Measurements from ENCODE around the gene MAST4.
A peak's percentile ranks its signal among the peaks of the same experiment; 100 is the strongest.

DNA sequence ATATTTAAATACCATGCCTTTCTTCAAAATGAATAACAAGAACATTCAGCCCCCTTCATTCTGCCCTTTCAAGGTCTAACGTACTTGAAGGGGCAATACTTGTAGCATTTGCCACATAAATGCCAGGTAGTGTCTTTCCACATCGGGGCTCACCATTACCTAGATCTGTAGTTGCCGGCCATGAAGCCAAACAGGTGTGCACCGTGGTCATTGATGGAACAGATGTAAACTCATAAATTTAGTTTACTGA lies 407.4 kb downstream of the MAST4 start:
- TF ChIP-seq, protein P1, sequence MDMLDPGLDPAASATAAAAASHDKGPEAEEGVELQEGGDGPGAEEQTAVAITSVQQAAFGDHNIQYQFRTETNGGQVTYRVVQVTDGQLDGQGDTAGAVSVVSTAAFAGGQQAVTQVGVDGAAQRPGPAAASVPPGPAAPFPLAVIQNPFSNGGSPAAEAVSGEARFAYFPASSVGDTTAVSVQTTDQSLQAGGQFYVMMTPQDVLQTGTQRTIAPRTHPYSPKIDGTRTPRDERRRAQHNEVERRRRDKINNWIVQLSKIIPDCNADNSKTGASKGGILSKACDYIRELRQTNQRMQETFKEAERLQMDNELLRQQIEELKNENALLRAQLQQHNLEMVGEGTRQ (IDR thresholded peaks at IDR 0.05; ENCODE audit: low read length): no peak
- TF ChIP-seq, protein P2, sequence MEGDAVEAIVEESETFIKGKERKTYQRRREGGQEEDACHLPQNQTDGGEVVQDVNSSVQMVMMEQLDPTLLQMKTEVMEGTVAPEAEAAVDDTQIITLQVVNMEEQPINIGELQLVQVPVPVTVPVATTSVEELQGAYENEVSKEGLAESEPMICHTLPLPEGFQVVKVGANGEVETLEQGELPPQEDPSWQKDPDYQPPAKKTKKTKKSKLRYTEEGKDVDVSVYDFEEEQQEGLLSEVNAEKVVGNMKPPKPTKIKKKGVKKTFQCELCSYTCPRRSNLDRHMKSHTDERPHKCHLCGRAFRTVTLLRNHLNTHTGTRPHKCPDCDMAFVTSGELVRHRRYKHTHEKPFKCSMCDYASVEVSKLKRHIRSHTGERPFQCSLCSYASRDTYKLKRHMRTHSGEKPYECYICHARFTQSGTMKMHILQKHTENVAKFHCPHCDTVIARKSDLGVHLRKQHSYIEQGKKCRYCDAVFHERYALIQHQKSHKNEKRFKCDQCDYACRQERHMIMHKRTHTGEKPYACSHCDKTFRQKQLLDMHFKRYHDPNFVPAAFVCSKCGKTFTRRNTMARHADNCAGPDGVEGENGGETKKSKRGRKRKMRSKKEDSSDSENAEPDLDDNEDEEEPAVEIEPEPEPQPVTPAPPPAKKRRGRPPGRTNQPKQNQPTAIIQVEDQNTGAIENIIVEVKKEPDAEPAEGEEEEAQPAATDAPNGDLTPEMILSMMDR (IDR thresholded peaks at IDR 0.05; ENCODE audit: control extremely low read depth in 1 of 3, insufficient read depth in 1 of 3, low read depth in 1 of 3, low read length in 3 of 3): no peak
- no peak for TF ChIP-seq EZH2 (IDR thresholded peaks at IDR 0.05; ENCODE audit: low read depth, low read length, severe bottlenecking)
- TF ChIP-seq JUN (IDR thresholded peaks at IDR 0.05; ENCODE audit: low read depth, low read length): no peak
- TF ChIP-seq YY1 (IDR thresholded peaks at IDR 0.05; ENCODE audit: low read depth, low read length): no peak
- TF ChIP-seq CEBPB (IDR thresholded peaks at IDR 0.05; ENCODE audit: low read depth, low read length): no peak
- no peak for TF ChIP-seq POLR2A (IDR thresholded peaks at IDR 0.05; ENCODE audit: control extremely low read depth in 1 of 2, low read depth in 2 of 2, low read length in 2 of 2)
- no peak for TF ChIP-seq HDAC2 (IDR thresholded peaks at IDR 0.05; ENCODE audit: borderline replicate concordance in 1 of 2, low read depth in 2 of 2, low read length in 2 of 2)
- TF ChIP-seq POLR2AphosphoS5 (IDR thresholded peaks at IDR 0.05; ENCODE audit: low read depth, low read length): no peak
- TF ChIP-seq TAF1 (IDR thresholded peaks at IDR 0.05; ENCODE audit: low read depth, low read length): no peak
- no peak for TF ChIP-seq CREB1 (IDR thresholded peaks at IDR 0.05)
- 0 out of 2 replicates have a peak, but pooled peaks have one; percentile 10 for TF ChIP-seq TBP (IDR thresholded peaks at IDR 0.05; ENCODE audit: low read depth, low read length)
- TF ChIP-seq CHD2 (IDR thresholded peaks at IDR 0.05; ENCODE audit: low read length): no peak
- TF ChIP-seq SRF (IDR thresholded peaks at IDR 0.05; ENCODE audit: low read depth, low read length): no peak

Data from H1 (cell line).